ENCODE measurements around the gene ITGA5.

Gene ITGA5

GRCh38 chr12:54363047-54363446 is 56.0 kb downstream of the ITGA5 start:
- DNase-seq = no peak
- no peak overlapping the region for H3K27ac ChIP-seq (ENCODE audit: low read depth, low read length)
- no CpG with 5 or more reads among the region's 8 CpGs for WGBS (ENCODE audit: extremely low coverage, insufficient coverage, low lambda C conversion rate)
- H3K56ac ChIP-seq (ENCODE audit: low read length) = no peak overlapping the region
- no peaks in the 10 kb centered on the region for H3K79me1 ChIP-seq (ENCODE audit: low read length)
- no peak overlapping the region for H3K4ac ChIP-seq (ENCODE audit: low read depth, low read length)
- H2AK5ac ChIP-seq (ENCODE audit: low read length) = no peak overlapping the region
- no peak overlapping the region for H2BK15ac ChIP-seq (replicated peaks; ENCODE audit: low read depth)
- no peaks in the 10 kb centered on the region for H3K27me3 ChIP-seq (ENCODE audit: insufficient read depth, low read length, poor library complexity)
- H3K4me1 ChIP-seq (ENCODE audit: control insufficient read depth, low read depth, low read length) = no peaks in the 10 kb centered on the region
- H3K36me3 ChIP-seq (ENCODE audit: control insufficient read depth, insufficient read depth, low read length) = no peaks in the 10 kb centered on the region
- H4K8ac ChIP-seq (ENCODE audit: low read depth, low read length) = no peak overlapping the region
- no peak overlapping the region for H4K5ac ChIP-seq (ENCODE audit: low read length)
- no peak overlapping the region for H3K23ac ChIP-seq (ENCODE audit: low read length)
- H3K4me2 ChIP-seq (ENCODE audit: low read length) = no peak overlapping the region
- H3K4me3 ChIP-seq (ENCODE audit: low read length) = no peak overlapping the region
- no peak overlapping the region for H2BK120ac ChIP-seq (ENCODE audit: low read depth, low read length)
- no peak overlapping the region for H3K9ac ChIP-seq (ENCODE audit: low read length)
- no peaks in the 10 kb centered on the region for H3K79me2 ChIP-seq (ENCODE audit: control insufficient read depth, insufficient read depth, low read length)
- no peak overlapping the region for H3K18ac ChIP-seq (ENCODE audit: low read length)
- H2BK5ac ChIP-seq (ENCODE audit: low read length) = no peak overlapping the region

- H2BK15ac ChIP-seq (replicated peaks; ENCODE audit: low read depth) = peak overlapping the region; percentile 14
- no peak overlapping the region for H2AK5ac ChIP-seq (ENCODE audit: low read length)
- no peak overlapping the region for H4K8ac ChIP-seq (ENCODE audit: low read depth, low read length)
- no CpG with 5 or more reads among the region's 16 CpGs for WGBS (ENCODE audit: extremely low coverage, insufficient coverage, low lambda C conversion rate)
- H3K79me1 ChIP-seq (ENCODE audit: low read length) = no peaks in the 10 kb centered on the region
- no peaks in the 10 kb centered on the region for H3K79me2 ChIP-seq (ENCODE audit: control insufficient read depth, insufficient read depth, low read length)
- DNase-seq = peak; percentile 96
- H3K18ac ChIP-seq (ENCODE audit: low read length) = peak overlapping the region; percentile 11
- H3K4ac ChIP-seq (ENCODE audit: low read depth, low read length) = peak overlapping the region; percentile 6
- H3K4me3 ChIP-seq (ENCODE audit: low read length) = no peak overlapping the region
- no peak overlapping the region for H2BK120ac ChIP-seq (ENCODE audit: low read depth, low read length)
- H3K27me3 ChIP-seq (ENCODE audit: insufficient read depth, low read length, poor library complexity) = no peaks in the 10 kb centered on the region
- H3K27ac ChIP-seq (ENCODE audit: low read depth, low read length) = no peak overlapping the region
- H3K36me3 ChIP-seq (ENCODE audit: control insufficient read depth, insufficient read depth, low read length) = no peaks in the 10 kb centered on the region
- peaks cover 15% of the 10 kb centered on the region for H3K4me1 ChIP-seq (ENCODE audit: control insufficient read depth, low read depth, low read length)
- no peak overlapping the region for H4K5ac ChIP-seq (ENCODE audit: low read length)
- no peak overlapping the region for H2BK5ac ChIP-seq (ENCODE audit: low read length)
- H3K56ac ChIP-seq (ENCODE audit: low read length) = peak overlapping the region; percentile 28
- no peak overlapping the region for H3K4me2 ChIP-seq (ENCODE audit: low read length)
- H3K23ac ChIP-seq (ENCODE audit: low read length) = no peak overlapping the region
- no peak overlapping the region for H3K9ac ChIP-seq (ENCODE audit: low read length)
Observed at GRCh38 chr12:54360717-54361456, 58.2 kb downstream of the ITGA5 start.

GRCh38 chr12:54359762-54360351 is 59.2 kb downstream of the ITGA5 start:
- H2BK120ac ChIP-seq (ENCODE audit: low read depth, low read length) = no peak overlapping the region
- no peak overlapping the region for H2AK5ac ChIP-seq (ENCODE audit: low read length)
- no peaks in the 10 kb centered on the region for H3K79me2 ChIP-seq (ENCODE audit: control insufficient read depth, insufficient read depth, low read length)
- no peak overlapping the region for H4K5ac ChIP-seq (ENCODE audit: low read length)
- H2BK15ac ChIP-seq (replicated peaks; ENCODE audit: low read depth) = no peak overlapping the region
- no peaks in the 10 kb centered on the region for H3K79me1 ChIP-seq (ENCODE audit: low read length)
- H4K8ac ChIP-seq (ENCODE audit: low read depth, low read length) = no peak overlapping the region
- no peak for DNase-seq
- peak overlapping the region; percentile 93 for H3K4me2 ChIP-seq (ENCODE audit: low read length)
- peaks cover 18% of the 10 kb centered on the region for H3K4me1 ChIP-seq (ENCODE audit: control insufficient read depth, low read depth, low read length)
- no peak overlapping the region for H3K23ac ChIP-seq (ENCODE audit: low read length)
- peak overlapping the region; percentile 5 for H3K18ac ChIP-seq (ENCODE audit: low read length)
- H3K9ac ChIP-seq (ENCODE audit: low read length) = peak overlapping the region; percentile 86
- H3K27me3 ChIP-seq (ENCODE audit: insufficient read depth, low read length, poor library complexity) = no peaks in the 10 kb centered on the region
- no CpG with 5 or more reads among the region's 9 CpGs for WGBS (ENCODE audit: extremely low coverage, insufficient coverage, low lambda C conversion rate)
- H2BK5ac ChIP-seq (ENCODE audit: low read length) = peak overlapping the region; percentile 81
- H3K56ac ChIP-seq (ENCODE audit: low read length) = peak overlapping the region; percentile 95
- H3K27ac ChIP-seq (ENCODE audit: low read depth, low read length) = peak overlapping the region; percentile 46
- peak overlapping the region; percentile 39 for H3K4me3 ChIP-seq (ENCODE audit: low read length)
- peak overlapping the region; percentile 46 for H3K4ac ChIP-seq (ENCODE audit: low read depth, low read length)
- no peaks in the 10 kb centered on the region for H3K36me3 ChIP-seq (ENCODE audit: control insufficient read depth, insufficient read depth, low read length)

DNA sequence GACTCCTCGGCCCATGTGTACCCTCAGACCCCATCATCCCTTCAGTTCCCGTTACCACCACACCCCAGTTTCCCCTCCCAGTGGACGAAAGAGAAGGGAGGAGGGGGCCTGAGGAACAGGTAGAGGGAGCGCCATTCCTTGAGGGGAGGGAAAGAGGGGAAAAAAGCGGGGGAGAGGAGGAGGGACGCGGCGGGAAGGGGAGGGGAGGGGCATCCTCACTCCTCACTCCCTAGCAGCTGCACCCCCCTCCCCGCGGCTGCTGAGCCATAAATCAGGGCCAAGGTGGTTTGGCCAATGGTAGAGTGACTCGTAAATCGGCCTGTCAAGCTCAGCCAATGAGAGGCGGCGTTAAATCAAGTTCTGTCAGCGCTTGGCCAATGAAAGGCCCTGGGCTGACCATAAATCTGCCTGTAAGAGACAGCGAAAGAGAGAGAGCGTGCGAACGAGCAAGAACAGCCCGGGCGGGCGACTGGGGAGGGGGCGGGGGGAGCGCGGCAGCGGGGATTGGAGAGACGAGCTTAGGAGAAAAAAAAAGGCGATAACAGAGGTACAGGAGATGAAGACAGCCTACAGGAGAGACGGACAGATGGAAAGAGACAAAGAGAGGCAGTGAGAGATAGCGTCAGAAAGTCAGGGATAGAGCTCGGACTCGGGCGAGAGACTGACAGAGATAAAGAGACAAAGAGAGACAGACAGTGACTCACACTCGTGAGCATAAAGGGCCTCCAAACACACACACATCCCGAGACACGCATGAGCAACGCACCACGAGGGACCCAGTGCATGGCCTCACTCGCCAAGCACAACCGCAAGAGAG is 59.9 kb downstream of the ITGA5 start:
- Histone ChIP-seq H3K27ac (ENCODE audit: low read depth, low read length) (peak overlapping the region; percentile 93), H3K18ac (ENCODE audit: low read length) (peak overlapping the region; percentile 51), H3K56ac (ENCODE audit: low read length) (peak overlapping the region; percentile 100), H3K79me2 (ENCODE audit: control insufficient read depth, insufficient read depth, low read length) (no peaks in the 10 kb centered on the region), H3K4me1 (ENCODE audit: control insufficient read depth, low read depth, low read length) (peaks cover 18% of the 10 kb centered on the region), H3K79me1 (ENCODE audit: low read length) (no peaks in the 10 kb centered on the region), H2BK5ac (ENCODE audit: low read length) (peak overlapping the region; percentile 98), H3K36me3 (ENCODE audit: control insufficient read depth, insufficient read depth, low read length) (no peaks in the 10 kb centered on the region), H2BK15ac (replicated peaks; ENCODE audit: low read depth) (no peak overlapping the region), H4K5ac (ENCODE audit: low read length) (no peak overlapping the region), H3K4ac (ENCODE audit: low read depth, low read length) (peak overlapping the region; percentile 49), H4K8ac (ENCODE audit: low read depth, low read length) (peak overlapping the region; percentile 59), H3K4me2 (ENCODE audit: low read length) (peak overlapping the region; percentile 98), H2AK5ac (ENCODE audit: low read length) (peak overlapping the region; percentile 87), H3K27me3 (ENCODE audit: insufficient read depth, low read length, poor library complexity) (no peaks in the 10 kb centered on the region), H3K4me3 (ENCODE audit: low read length) (peak overlapping the region; percentile 72), H3K23ac (ENCODE audit: low read length) (peak overlapping the region; percentile 97), H3K9ac (ENCODE audit: low read length) (peak overlapping the region; percentile 97), H2BK120ac (ENCODE audit: low read depth, low read length) (no peak overlapping the region)
- peak; percentile 100 for DNase-seq
- no CpG with 5 or more reads among the region's 40 CpGs for WGBS (ENCODE audit: extremely low coverage, insufficient coverage, low lambda C conversion rate)

DNA sequence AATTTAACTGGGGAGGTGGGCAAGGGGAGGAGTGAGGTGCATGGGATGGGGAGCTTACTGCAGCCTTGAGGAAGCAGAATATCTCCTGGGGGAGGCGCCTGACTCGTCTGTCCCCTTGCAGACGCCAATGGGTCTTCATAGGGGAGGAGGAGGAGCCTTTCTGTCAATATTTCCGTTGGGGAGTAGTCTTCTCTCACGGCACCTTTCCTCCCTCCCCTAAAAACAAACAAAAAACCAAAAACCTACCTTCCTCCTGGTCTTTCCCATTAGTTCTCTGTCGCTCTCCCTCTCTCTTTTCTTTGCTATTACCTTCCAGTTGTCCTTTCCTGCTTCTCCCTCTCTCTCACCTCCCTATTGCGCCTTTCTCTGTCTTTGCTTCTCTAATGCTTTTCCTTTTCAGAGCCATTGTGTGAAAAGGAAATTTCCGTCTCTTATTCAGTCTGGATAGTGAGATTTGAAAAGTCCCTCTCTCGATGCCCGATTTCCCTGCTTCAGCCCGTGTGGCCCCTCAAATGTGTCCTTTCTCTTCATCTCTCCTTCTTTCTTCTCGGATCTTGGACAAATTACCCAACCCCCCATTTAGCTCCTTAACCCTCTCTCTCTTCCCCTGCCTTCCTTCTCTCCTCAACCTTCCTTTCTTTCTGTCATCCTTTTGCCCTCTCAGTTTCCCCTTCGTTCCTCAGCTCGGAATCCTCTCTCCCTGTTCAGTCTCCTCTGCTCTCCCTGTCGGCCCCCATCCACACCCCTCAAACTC is 60.7 kb downstream of the ITGA5 start:
- 100% methylated on average over 1 of the region's 15 CpGs for WGBS (ENCODE audit: extremely low coverage, insufficient coverage, low lambda C conversion rate)
- no peaks in the 10 kb centered on the region for H3K79me2 ChIP-seq (ENCODE audit: control insufficient read depth, insufficient read depth, low read length)
- no peak overlapping the region for H4K5ac ChIP-seq (ENCODE audit: low read length)
- H2BK120ac ChIP-seq (ENCODE audit: low read depth, low read length) = no peak overlapping the region
- H3K27me3 ChIP-seq (ENCODE audit: insufficient read depth, low read length, poor library complexity) = no peaks in the 10 kb centered on the region
- H3K9ac ChIP-seq (ENCODE audit: low read length) = peak overlapping the region; percentile 97
- H2BK15ac ChIP-seq (replicated peaks; ENCODE audit: low read depth) = no peak overlapping the region
- peak overlapping the region; percentile 72 for H3K4me3 ChIP-seq (ENCODE audit: low read length)
- H3K4me1 ChIP-seq (ENCODE audit: control insufficient read depth, low read depth, low read length) = peaks cover 20% of the 10 kb centered on the region
- H3K79me1 ChIP-seq (ENCODE audit: low read length) = no peaks in the 10 kb centered on the region
- H2BK5ac ChIP-seq (ENCODE audit: low read length) = peak overlapping the region; percentile 98
- peak overlapping the region; percentile 87 for H2AK5ac ChIP-seq (ENCODE audit: low read length)
- peak overlapping the region; percentile 93 for H3K27ac ChIP-seq (ENCODE audit: low read depth, low read length)
- peak overlapping the region; percentile 100 for H3K56ac ChIP-seq (ENCODE audit: low read length)
- peak overlapping the region; percentile 49 for H3K4ac ChIP-seq (ENCODE audit: low read depth, low read length)
- H3K18ac ChIP-seq (ENCODE audit: low read length) = peak overlapping the region; percentile 51
- peak overlapping the region; percentile 97 for H3K23ac ChIP-seq (ENCODE audit: low read length)
- peak overlapping the region; percentile 59 for H4K8ac ChIP-seq (ENCODE audit: low read depth, low read length)
- no peaks in the 10 kb centered on the region for H3K36me3 ChIP-seq (ENCODE audit: control insufficient read depth, insufficient read depth, low read length)
- H3K4me2 ChIP-seq (ENCODE audit: low read length) = peak overlapping the region; percentile 98
- peak; percentile 82 for DNase-seq
